IMR-90 (cell line): ENCODE results near the gene FBXL5. TPM values are rescaled to one million over a fixed set of nuclear protein-coding genes. Genes with fewer than 3 reads are reported as not detected.

Experiments
- ATAC-seq: fragments of 200-7000 bp; cut with Tn5 transposase; 2 replicates; pipeline ENCODE4 v1.9.1; 2020; ENCODE audit warnings: low read depth, mild to moderate bottlenecking, moderate library complexity
- BruUV-seq: library from RNA; stranded (reverse); fragments of 400-500 nt; replicated peaks from 2 replicates; lab custom pipeline; 2021; lab: Mats Ljungman, UMichigan
- CTCF ChIA-PET: fragments of 300-600 bp; formaldehyde crosslinking; extraction: SDS; loops from one replicate; lab custom pipeline; 2021; ENCODE audit warnings: antibody characterized with exemption; lab: Yijun Ruan, JAX
- POLR2A ChIA-PET: fragments of 300-600 bp; sonication (Branson Sonifier 250); formaldehyde crosslinking; loops from one replicate; lab custom pipeline; 2022; ENCODE audit warnings: antibody characterized with exemption; ENCODE audit not compliant: unreplicated experiment; lab: Charles Lee
- DNase-seq: peaks from one replicate; pipeline ENCODE4 v3.0.0; 2013
- H2AFZ ChIP-seq: replicated peaks from 2 replicates; pipeline ENCODE3; 2013; ENCODE audit warnings: low read length, mild to moderate bottlenecking; ENCODE audit not compliant: poor library complexity
- H2AK5ac ChIP-seq: 2 replicates; pipeline ENCODE4 v1.6.1; 2013; ENCODE audit warnings: low read depth, low read length, inconsistent platforms
- H2AK9ac ChIP-seq: replicated peaks from 2 replicates; pipeline ENCODE3; 2013; ENCODE audit warnings: mild to moderate bottlenecking, low read depth, low read length, moderate library complexity; ENCODE audit not compliant: poor library complexity
- H2BK120ac ChIP-seq: 2 replicates; pipeline ENCODE4 v1.6.1; 2013; ENCODE audit warnings: low read depth, low read length, inconsistent platforms
- H2BK15ac ChIP-seq: 3 replicates; pipeline ENCODE4 v1.6.1; 2013; ENCODE audit warnings: low read depth, low read length, inconsistent platforms
- H2BK20ac ChIP-seq: 2 replicates; pipeline ENCODE4 v1.6.1; 2013; ENCODE audit warnings: low read depth, mild to moderate bottlenecking, inconsistent platforms, low read length, moderate library complexity
- H2BK5ac ChIP-seq: 2 replicates; pipeline ENCODE4 v1.6.1; 2013; ENCODE audit warnings: mild to moderate bottlenecking, low read depth, low read length, inconsistent platforms; ENCODE audit not compliant: poor library complexity, severe bottlenecking
- H3K14ac ChIP-seq: replicated peaks from 2 replicates; pipeline ENCODE4 v1.6.1; 2013; ENCODE audit warnings: low read depth, low read length, inconsistent platforms
- H3K18ac ChIP-seq: 2 replicates; pipeline ENCODE4 v1.6.1; 2013; ENCODE audit warnings: low read depth, low read length, control low read depth
- H3K23ac ChIP-seq: 2 replicates; pipeline ENCODE4 v1.6.1; 2013; ENCODE audit warnings: low read depth, low read length, inconsistent platforms
- H3K27ac ChIP-seq: 2 replicates; pipeline ENCODE4 v1.5.1; 2013; ENCODE audit warnings: mild to moderate bottlenecking, control low read depth, low read length; ENCODE audit not compliant: insufficient read depth
- H3K27me3 ChIP-seq: 2 replicates; pipeline ENCODE4 v1.6.1; 2013; ENCODE audit warnings: low read length; ENCODE audit not compliant: control insufficient read depth, insufficient read depth
- H3K36me3 ChIP-seq: 2 replicates; pipeline ENCODE4 v1.6.1; 2013; ENCODE audit warnings: low read length, mixed read lengths; ENCODE audit not compliant: control insufficient read depth, insufficient read depth
- H3K4ac ChIP-seq: 2 replicates; pipeline ENCODE4 v1.6.1; 2013; ENCODE audit warnings: low read depth, low read length, inconsistent platforms
- H3K4me1 ChIP-seq: 2 replicates; pipeline ENCODE4 v1.6.1; 2013; ENCODE audit warnings: low read length, mixed read lengths; ENCODE audit not compliant: control insufficient read depth, insufficient read depth
- H3K4me2 ChIP-seq: 2 replicates; pipeline ENCODE4 v1.6.1; 2013; ENCODE audit warnings: low read depth, mild to moderate bottlenecking, control low read depth, low read length, moderate library complexity
- H3K4me3 ChIP-seq: 2 replicates; pipeline ENCODE4 v1.5.1; 2013; ENCODE audit warnings: low read depth, mild to moderate bottlenecking, control low read depth, low read length, moderate library complexity; ENCODE audit not compliant: insufficient read depth
- H3K56ac ChIP-seq: 2 replicates; pipeline ENCODE4 v1.6.1; 2013; ENCODE audit warnings: low read length, inconsistent platforms; ENCODE audit not compliant: insufficient read depth; ENCODE audit errors: extremely low read depth
- H3K79me1 ChIP-seq, 2 experiments: 2 replicates each; pipeline ENCODE4 v1.6.1; 2013; ENCODE audit warnings: low read length in 2 of 2, inconsistent platforms in 1 of 2, low read depth in 1 of 2
- H3K9ac ChIP-seq: 2 replicates; pipeline ENCODE4 v1.6.1; 2013; ENCODE audit warnings: low read depth, low read length, control low read depth
- H3K9me1 ChIP-seq: 2 replicates; pipeline ENCODE4 v1.6.1; 2013; ENCODE audit warnings: low read length, inconsistent platforms; ENCODE audit not compliant: insufficient read depth
- H3K9me3 ChIP-seq: 2 replicates; pipeline ENCODE4 v1.6.1; 2013; ENCODE audit warnings: low read length; ENCODE audit not compliant: control insufficient read depth, insufficient read depth
- H4K20me1 ChIP-seq: 2 replicates; pipeline ENCODE4 v1.6.1; 2013; ENCODE audit warnings: low read length, inconsistent platforms; ENCODE audit not compliant: insufficient read depth
- H4K5ac ChIP-seq: 2 replicates; pipeline ENCODE4 v1.6.1; 2013; ENCODE audit warnings: mild to moderate bottlenecking, low read depth, low read length, control low read depth
- H4K8ac ChIP-seq, 2 experiments: 2 replicates each; pipeline ENCODE4 v1.6.1; 2013; ENCODE audit warnings: low read depth in 2 of 2, low read length in 2 of 2, control low read depth in 1 of 2, inconsistent platforms in 1 of 2
- H4K91ac ChIP-seq: 2 replicates; pipeline ENCODE4 v1.6.1; 2013; ENCODE audit warnings: low read depth, low read length, inconsistent platforms; ENCODE audit not compliant: insufficient read depth
- BHLHE40 ChIP-seq: fragments of 150-350 bp; IDR thresholded peaks from 2 replicates; pipeline ENCODE4 v1.6.1; 2016; ENCODE audit warnings: mild to moderate bottlenecking, low read depth, low read length
- CTCF ChIP-seq: conservative IDR thresholded peaks from 2 replicates; pipeline ENCODE4 v1.5.1; 2012; ENCODE audit warnings: mild to moderate bottlenecking, low read depth, low read length, improper control_type of control experiment
- FOS ChIP-seq: fragments of 150-350 bp; IDR thresholded peaks from 2 replicates; pipeline ENCODE4 v1.6.1; 2016; ENCODE audit warnings: low read depth, low read length
- MAFK ChIP-seq: IDR thresholded peaks from 2 replicates; pipeline ENCODE4 v1.6.1; 2012; ENCODE audit warnings: low read depth, low read length, improper control_type of control experiment
- RAD21 ChIP-seq: IDR thresholded peaks from 2 replicates; pipeline ENCODE4 v1.6.1; 2012; ENCODE audit warnings: low read length, improper control_type of control experiment
- RCOR1 ChIP-seq: IDR thresholded peaks from 2 replicates; pipeline ENCODE4 v1.6.1; 2012; ENCODE audit warnings: mild to moderate bottlenecking, low read length, improper control_type of control experiment; ENCODE audit not compliant: insufficient replicate concordance
- RFX5 ChIP-seq: IDR thresholded peaks from 2 replicates; pipeline ENCODE4 v1.8.0; 2012; ENCODE audit warnings: low read depth, mild to moderate bottlenecking, low read length, moderate library complexity
- USF2 ChIP-seq: fragments of 150-350 bp; IDR thresholded peaks from 2 replicates; pipeline ENCODE4 v1.6.1; 2017; ENCODE audit warnings: mild to moderate bottlenecking, antibody characterized with exemption, low read length, low read depth
- WGBS, 2 experiments: methylation state at CpG; one replicate each; pipeline versions ENCODE4 v1.1.5 to v1.1.7; 2013; ENCODE audit warnings: missing lambda C conversion rate in 2 of 2; ENCODE audit not compliant: insufficient read length in 1 of 2; ENCODE audit errors: extremely low coverage in 2 of 2; 5-methylcytosine and 5-hydroxymethylcytosine counted together
- dilution Hi-C: fragments of 300-500 bp; cut with HindIII; formaldehyde crosslinking; loops from one replicate; pipeline ENCODE4 v1.14.3; 2018; ENCODE audit warnings: low sequenced_read_pairs; ENCODE audit not compliant: unreplicated experiment
- in situ Hi-C: fragments of 300-500 bp; cut with MboI; formaldehyde crosslinking; loops from 3 replicates; pipeline ENCODE4 v1.14.3; 2019; ENCODE audit warnings: low sequenced_read_pairs, inconsistent platforms, mixed read lengths
- intact Hi-C: fragments of 100-400 bp; cut with micrococcal nuclease; formaldehyde crosslinking; loops from 2 replicates; pipeline ENCODE4 v1.10.0; 2022
- polyA plus RNA-seq, 3 experiments: library from polyadenylated mRNA; depleted of rRNA; stranded (reverse); fragments of >200 nt; gene quantifications; 2 replicates each; pipeline ENCODE4 v1.2.3, GENCODE V29; 2012; ENCODE audit warnings: low replicate concordance in 1 of 3
- total RNA-seq: library from RNA; depleted of rRNA; stranded (reverse); fragments of >200 nt; gene quantifications from 2 replicates; pipeline ENCODE4 v1.2.3, GENCODE V29; 2012

FBXL5 gene
- total and polyA plus RNA-seq, 2 of the 4 experiments (the other 2 are of a cell fraction) = 20.3 to 62.6 TPM

DNA sequence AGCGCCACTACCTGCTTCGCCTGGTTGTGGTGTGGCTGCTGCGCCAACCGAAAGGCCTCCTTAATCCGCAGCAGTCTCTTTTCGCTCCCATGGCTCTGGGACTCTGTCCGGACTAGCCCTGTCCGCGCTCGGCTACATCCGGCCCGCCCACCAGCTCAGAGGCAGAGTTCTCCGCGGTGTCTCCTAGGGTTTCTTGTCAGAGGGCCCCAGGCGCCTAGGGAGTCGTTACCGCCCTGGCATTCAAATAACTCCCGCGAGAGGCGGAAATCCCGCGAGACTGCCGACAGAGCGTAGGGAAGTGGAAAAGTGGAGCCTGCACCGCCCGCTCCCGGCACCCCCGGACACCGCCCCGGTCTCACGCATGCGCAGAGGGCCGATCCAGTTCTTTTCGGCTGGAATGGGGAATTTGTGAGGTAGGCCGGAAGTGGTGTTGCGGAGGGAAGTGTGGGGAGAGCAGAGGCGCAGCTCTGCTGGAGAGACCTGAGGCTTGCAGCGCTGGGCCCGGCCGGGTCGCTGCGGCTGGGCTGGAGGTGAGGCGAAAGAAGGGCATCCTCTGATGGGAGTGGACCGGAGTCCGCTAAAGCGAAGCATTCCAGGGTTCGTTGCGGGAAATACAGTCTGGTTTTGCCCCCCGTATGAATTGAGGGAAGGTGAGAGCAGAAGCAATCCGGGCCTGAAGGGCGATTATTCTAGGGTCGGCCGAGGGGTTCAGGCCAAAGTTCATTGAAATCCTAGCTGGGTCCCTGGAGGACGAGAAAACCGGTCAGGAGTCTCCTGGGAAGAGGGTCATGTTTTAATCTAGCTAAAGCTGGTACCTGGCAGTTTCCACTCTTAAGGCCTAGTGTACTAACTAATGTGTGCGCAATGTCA, 26.4 kb upstream of the FBXL5 start, which contains the start of gene FAM200B (continued):
- no peak for TF ChIP-seq USF2
- TF ChIP-seq RFX5 = no peak

- H2BK120ac ChIP-seq = peak overlapping the region; percentile 13; the same call in 1 of the 2 replicates
- peaks cover 9% of the 10 kb centered on the region for H3K9me1 ChIP-seq
- TF ChIP-seq RAD21 (no peak), CTCF (no peak), FOS (no peak), BHLHE40 (no peak), RCOR1 (no peak), RFX5 (no peak), MAFK (no peak)
- no peaks in the 10 kb centered on the region for H4K20me1 ChIP-seq
- H3K14ac ChIP-seq = peak overlapping the region; percentile 22; the same call in 1 of the 2 replicates
- intact Hi-C loops = loop anchor here (2.0 kb wide), 1 partner anchor 26 kb away; the partner anchor contains the start of gene FBXL5
- H3K4me2 ChIP-seq = peak overlapping the region; percentile 29
- no peak overlapping the region for H3K18ac ChIP-seq
- peak overlapping the region; percentile 55 for H4K91ac ChIP-seq
- H3K23ac ChIP-seq = peak overlapping the region; percentile 33; the same call in 1 of the 2 replicates
- H4K8ac ChIP-seq = peak overlapping the region in 1 of 2 experiments; percentile 43; a peak in 1 of 4 replicates
- peaks cover 3% of the 10 kb centered on the region for H3K36me3 ChIP-seq
- 1% methylated on average over 11 of the region's 14 CpGs; no CpG with 5 or more reads in 1 of the 2 experiments for WGBS, 2 experiments
- ChIA-PET POLR2A (interaction anchor here (1.0 kb wide), 1 partner anchor 9 kb away, joined by 3 read pairs; no protein-coding TSS in a partner anchor), CTCF (interaction anchor here (0.6 kb wide), 1 partner anchor 544 kb away, joined by 3 read pairs; no protein-coding TSS in a partner anchor)
- H2AK9ac ChIP-seq = peak overlapping the region; percentile 77
- no peak overlapping the region for H2BK15ac ChIP-seq
- peak overlapping the region; percentile 57 for H3K4ac ChIP-seq
- peak overlapping the region; percentile 69 for H3K27ac ChIP-seq
- H4K5ac ChIP-seq = no peak overlapping the region
- H2AFZ ChIP-seq = peak overlapping the region; percentile 91
- no peaks in the 10 kb centered on the region for H3K27me3 ChIP-seq
- H2BK5ac ChIP-seq = peak overlapping the region; percentile 67
- DNase-seq (no peak), ATAC-seq (no peak)
- no TSS peak for BruUV-seq
- H3K9ac ChIP-seq = peak overlapping the region; percentile 60
- peak overlapping the region; percentile 62 for H3K4me3 ChIP-seq
- no peaks in the 10 kb centered on the region for H3K9me3 ChIP-seq
- no peak overlapping the region for H2BK20ac ChIP-seq
- H3K79me1 ChIP-seq = peaks cover 23 to 38% of the 10 kb centered on the region in 2 experiments
- peak overlapping the region; percentile 5; the same call in 1 of the 2 replicates for H2AK5ac ChIP-seq
- in situ Hi-C loops = loop anchor here (25.0 kb wide), 1 partner anchor 669 kb away; the partner anchor contains the start of gene CPEB2
- dilution Hi-C loops = no loop called here
- peak overlapping the region; percentile 91 for H3K56ac ChIP-seq
- H3K4me1 ChIP-seq = peaks cover 7% of the 10 kb centered on the region
Measured at GRCh38 chr4:15681067-15681371, 25.9 kb upstream of the FBXL5 start.
